HG03558 (cell line): ENCODE measurements around the gene GMPPB.
"Not testable (repeated sequence)": the region's sequence is repeated elsewhere in the genome, so short reads cannot be mapped to it uniquely, and the experiment has no call there.

ENCODE experiments used
- ATAC-seq: cut with Tn5 transposase; IDR thresholded peaks from one replicate; pipeline ENCODE4 v1.9.1; 2021; ENCODE audit warnings: moderate number of reproducible peaks; ENCODE audit not compliant: unreplicated experiment; ENCODE audit errors: extremely low read depth

GMPPB gene

DNA sequence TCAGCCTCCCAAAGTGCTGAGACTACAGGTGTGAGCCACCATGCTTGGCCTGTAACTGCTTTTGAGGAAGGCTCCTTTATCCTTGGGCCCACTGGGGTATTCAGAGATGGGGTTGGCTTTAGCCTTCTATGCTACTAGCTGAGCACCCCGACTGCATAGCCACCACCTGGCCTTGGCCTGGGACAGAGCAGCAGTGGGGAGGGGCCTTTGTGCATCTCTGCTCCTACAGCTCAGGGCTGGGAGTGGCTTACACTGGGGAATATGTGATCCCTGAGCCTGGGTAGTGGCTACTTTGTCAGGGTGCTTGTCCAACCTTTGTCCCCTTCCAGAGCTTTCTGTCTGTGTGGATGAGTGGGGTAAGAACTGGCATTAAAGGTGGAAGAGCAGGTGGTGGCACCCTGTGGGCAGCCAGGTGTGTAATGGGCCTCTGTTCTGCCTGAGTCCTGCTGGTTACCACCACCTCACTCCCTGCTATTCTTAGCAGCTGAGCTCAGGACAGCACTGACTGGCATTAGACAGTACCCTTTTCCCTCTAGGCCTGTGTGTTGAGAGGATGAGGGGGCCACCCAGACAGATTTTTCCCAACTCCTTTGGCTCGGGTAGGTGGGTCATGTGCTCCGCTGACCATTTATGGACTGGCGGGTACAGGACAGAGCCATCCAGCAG is 28.3 kb downstream of the GMPPB start:
- ATAC-seq: not testable (repeated sequence)

DNA sequence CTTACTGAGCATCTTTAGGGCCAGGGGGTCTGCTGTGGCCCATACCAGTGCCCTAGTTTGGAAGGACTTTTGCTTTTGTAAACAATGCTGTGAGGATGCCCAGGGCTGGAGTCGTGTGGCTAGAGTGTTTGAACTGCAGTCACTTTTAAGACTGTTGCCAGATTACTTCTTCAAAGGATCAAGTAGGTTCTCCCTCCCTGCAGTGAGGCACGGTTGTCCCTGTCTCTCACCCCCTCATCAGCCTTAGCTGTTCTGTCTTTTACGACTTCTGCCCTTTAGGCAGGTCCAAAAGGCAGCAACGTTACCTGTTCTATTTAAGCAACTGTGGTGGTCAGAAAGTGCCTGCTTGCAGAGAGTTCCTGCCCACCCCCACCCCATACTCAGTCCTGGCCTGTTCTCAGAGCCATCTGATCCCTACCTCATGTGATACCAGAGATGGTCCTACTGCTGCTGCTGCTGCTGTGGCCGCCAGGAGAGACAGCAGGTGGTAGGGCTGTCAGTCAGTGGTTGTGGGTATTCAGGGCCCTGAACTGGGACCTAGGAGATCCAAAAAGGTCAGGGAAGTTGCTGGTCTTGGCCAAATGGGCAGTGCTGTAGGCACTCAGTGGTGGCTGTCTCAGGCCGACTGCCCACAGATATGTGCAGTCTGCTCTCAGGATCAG is 29.2 kb downstream of the GMPPB start:
- ATAC-seq: not testable (repeated sequence)

DNA sequence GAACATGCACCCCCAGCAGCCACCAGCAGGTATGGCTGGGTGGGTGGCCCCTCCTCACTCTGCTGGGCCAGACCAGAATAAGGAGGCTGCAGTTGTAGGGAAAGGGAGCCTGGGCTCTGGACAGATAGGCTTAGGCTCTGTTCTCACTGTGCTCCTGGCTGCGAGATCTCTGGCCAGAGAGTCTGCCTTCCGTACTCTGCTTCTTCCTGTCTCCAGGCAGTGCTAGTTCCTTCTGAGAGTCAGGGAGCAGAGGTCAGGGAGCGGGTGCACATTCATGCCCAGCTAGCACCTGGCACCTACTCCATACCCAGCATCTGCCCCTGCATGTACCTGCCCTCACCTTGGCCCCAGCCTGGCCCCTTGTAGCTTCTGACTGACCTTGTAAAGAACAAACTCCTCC is 32.3 kb downstream of the GMPPB start:
- not testable (repeated sequence) for ATAC-seq

DNA sequence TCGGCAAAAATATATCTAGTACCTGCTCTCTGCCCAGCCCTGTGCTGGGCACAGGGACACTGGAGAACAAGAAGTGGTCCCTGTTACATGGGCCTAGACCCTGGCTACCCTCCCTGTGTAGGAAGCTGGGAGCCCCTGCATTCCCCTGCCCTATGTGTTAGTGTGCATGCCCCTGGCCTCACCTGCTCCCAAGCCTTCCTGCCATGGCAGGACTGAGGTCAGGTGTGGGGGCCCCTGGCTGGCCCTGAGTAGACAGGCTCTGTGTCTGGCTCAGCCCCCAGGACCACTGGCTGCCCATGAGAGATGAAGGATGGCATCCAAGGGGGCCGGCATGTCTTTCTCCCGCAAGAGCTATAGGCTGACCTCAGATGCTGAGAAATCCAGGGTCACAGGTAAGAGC is 32.9 kb downstream of the GMPPB start:
- not testable (repeated sequence) for ATAC-seq

DNA sequence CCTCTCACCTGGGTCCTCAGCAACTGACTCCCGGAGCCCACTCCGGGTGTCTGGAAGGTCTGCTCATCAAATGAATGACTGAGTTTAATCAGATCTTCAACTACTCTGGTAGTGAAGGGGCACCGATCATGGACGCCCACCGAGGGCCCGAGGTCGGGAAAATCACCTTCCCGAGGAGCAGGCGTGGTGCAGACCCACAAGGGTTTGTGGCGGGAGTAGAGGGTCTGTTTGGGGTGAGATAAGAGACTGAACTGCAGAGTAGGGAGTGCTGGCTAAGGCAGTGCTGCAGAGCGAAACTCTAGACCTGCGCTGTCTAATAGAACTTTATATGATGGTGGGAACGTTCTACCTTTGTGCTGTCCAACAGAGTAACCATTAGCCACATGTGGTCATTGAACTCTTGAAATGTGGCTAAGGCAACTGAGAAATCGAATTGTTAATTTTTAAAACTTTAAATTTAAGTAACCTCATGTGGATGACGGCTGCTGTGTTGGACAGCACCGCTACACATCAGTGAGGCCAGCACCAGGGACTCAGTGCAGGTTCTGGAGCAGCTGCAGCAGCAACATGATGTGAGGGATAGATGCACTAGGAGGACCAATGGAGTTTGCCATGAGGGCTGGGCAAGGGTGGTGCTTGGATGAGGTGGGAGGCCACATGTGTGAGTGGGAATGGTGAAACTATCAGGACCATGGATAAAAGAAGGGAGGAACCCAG is 33.7 kb downstream of the GMPPB start:
- ATAC-seq: not testable (repeated sequence)

DNA sequence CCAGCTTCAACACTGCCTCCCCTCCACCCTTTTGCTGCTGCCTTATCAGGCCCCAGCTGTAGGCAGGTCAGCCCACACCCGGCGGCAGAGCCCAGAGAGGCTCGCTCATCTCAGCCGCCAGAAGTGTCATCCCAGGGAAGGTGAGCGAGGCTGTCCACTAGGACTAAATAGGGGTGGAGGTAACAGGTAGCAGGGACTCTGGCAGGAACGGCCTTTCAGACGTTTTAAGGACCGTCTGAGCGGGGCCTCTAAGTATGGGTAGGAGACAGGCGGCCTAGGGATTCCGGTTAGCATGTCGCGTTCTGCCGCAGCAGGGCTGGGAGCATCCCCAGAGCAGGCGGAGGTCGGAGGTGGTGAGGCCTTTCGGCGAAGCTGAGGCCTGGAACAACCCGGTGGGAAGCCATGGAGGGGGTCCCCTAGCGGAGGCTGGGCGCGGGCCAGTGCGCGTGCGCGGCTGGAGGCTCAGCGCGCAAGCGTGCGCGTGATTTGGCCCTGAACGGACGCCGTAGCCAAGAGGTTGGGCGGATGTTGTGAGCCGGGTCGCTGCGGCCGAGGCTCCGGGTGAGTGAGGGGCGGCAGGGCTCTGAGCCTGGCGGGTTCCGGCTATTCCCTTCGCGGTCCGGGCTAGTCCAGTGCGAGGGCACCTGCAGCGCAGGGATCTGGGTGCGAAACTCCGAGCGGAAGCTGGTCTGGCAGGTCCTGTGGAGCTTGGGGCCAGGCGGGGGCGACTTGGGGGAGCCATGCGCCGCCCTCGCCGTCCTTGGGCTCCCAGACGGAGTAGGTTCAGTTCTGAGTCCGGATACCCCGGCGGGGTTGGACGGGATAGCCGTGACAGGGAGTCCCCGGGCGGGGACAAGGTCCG is 34.5 kb downstream of the GMPPB start, which contains the start of the genes MST1 and RNF123:
Gene MST1, minus strand, starts transcription at position 429 of the 862 bp plus-strand sequence. CDS start 783 bp downstream, outside the sequence.
Gene RNF123, plus strand, starts transcription at position 512 of the 862 bp plus-strand sequence. CDS start 1,609 bp downstream, outside the sequence.
- no peak for ATAC-seq

DNA sequence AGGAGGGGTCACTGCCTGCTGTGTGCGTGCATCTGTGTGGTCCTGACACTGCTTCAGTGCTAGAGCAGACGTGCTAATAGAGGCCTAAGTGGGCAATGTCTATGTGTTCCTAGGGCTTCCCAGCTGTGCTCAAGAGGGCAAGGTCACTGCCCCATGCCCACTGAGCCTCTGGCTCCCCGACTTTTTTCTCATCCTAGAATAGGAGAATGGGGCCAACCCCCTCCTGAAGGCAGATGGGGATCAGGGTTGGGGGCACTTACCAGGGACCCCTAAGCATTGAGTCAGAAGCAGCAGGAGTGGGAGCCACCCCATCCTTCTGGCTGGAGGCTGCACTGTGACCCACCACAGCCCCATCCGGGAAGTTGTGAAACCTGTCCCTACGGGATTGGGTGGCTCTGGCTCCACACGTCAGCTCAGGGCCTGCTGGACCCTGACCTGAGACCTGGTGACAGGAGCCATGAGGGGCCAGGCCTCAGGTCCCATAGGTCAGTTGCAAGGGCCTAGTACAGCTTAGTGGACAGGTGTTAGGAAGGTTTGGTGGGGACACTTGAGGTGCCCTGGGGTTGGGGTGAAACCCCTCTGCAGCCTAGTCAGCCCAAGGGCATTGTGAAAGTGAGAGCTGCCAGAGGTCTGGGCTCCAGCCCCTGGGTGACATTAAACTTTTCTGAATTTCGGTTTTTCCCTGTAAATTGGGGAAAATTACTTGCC is 35.3 kb downstream of the GMPPB start:
- ATAC-seq: not testable (repeated sequence)

DNA sequence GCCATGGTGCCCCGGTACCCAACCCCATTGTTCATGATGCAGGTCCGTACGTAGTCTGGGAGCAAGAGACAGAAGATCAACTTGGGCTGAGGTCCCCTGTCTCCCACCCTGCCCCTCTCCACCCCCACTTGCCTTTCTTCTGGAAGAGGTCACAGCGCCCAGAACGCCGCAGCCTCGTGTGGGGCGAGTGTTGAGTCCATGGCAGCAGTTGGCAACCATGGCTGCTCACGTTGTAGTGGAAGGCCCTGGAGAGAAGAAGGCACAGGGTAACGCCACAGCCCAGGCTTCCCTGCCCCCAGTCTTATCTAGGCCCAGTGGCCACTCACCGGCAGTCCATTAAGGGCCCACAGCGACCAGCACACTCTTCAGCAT is 36.3 kb downstream of the GMPPB start:
- ATAC-seq: not testable (repeated sequence)

DNA sequence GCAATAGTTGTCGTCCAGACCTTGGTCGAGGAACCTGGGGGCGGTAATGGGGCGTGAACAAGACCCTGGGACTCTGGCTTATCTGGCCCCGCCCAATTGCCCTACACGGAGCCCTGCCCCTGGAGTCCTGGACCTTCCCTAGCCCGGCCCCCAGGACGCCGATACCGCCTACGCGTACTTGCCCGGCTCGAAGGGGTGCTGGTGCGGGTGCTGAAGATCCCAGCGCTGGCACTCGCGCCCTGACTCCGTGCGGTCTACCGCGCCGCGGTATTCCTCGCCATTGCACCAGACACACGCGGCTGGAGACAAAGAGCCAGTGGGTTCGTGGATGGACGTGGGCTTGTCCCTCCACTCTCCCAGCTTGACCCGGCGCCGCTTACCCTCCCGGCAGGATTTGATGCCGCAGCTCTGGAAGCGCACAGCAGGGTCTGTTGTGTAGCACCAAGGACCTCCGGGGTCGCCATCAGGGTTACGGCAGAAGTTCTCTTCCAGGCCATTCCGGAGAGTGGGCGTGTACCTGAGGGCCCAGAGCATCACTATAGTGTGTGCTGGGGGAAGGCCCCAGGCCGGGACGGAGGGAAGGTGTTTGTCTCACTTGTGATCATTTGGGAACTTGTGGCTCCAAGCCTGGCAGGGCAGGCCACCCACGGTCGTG is 36.9 kb downstream of the GMPPB start:
- ATAC-seq: not testable (repeated sequence)

DNA sequence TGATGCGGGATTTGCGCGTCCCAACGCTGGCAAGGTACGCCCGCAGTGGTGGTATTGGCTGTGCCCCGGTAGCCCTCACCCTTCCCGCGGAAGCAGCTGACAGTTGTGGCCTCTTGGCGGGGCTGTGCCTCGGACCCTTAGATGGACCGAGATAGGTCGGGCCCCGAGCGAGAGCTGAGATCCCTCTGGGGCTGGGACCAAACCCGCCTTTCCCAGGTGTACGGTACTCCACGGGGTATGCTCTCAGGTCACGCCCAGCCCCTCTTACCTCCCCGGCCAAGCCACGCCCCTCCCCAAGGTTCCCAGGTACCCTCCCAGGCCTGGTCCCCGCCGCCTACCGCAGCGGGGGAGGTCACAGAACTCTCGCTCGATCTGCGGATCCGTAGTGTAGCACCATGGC is 37.4 kb downstream of the GMPPB start:
- ATAC-seq: not testable (repeated sequence)

DNA sequence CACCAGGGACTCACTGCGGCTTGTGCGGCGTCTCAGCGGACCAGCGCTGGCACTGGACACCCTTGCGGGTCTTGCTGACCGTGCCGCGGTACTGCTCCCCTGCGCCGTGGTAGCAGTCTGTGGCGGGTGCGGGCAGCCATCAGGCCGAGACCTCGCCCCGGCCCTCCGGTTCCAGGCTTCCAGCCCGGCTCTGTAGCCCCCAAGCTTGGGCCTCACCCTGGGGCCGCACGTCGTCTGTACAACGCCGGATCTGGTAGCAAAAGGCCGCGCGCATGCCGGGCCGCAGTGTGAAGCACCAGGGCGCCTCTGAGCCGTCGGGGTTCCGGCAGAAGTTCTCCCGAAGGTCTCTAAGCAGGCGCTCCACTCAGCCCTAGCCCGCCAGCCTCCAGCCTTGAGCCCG is 37.9 kb downstream of the GMPPB start:
- not testable (repeated sequence) for ATAC-seq

DNA sequence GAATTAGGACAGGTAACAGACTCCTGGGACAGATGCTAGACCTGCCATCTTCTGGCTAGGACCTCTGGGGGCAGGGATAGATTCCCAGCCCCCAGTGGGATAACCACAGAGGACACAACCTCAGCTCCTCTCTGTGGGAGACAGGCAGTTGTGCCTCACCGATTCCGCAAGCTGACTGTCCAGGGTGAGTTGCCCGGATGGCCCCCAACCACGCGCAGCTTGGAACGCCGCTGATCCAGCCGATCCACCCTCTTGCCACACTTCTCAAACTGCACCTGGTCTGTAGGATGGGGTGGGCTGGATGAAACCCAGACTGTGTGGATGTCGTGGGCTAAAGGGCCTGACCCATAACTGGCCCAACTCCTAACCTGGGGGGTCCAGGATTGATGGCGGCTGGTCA is 38.6 kb downstream of the GMPPB start:
- not testable (repeated sequence) for ATAC-seq

DNA sequence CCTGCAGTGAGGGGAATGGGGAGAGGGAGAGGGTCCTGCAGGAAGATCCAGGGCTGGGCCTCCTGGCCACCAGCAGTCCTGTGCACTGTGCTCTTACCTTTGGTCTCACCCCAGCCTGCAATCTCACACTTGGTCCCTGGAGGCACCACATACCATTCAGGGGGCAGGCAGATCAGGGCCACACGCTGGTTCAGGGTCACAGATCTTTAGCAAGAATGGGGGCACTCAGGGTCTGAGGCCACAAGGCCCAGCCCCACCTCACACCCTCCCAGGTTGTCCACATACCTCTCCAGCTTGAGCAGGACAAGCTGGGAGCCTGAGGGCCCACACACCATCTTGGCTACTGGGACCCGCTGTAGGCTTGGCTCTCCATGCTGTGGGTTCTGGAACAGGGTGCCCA is 39.3 kb downstream of the GMPPB start:
- not testable (repeated sequence) for ATAC-seq

DNA sequence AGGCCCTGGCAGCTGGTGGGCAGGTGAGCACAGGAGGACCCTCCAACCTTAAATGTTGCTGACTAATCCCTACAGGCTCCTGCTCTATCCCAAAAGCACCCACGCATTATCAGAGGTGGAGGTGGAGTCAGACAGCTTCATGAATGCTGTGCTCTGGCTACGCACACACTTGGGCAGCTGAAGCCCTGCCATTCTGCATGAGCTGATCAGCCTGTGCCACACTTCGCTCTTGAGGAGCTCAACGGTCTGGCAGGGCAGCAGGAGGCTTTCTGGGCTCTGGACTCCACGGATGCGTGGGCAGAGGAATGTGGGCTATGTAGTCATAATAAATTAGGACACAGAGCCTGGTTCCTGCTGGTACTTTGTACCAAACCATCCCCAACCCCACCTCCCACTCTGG is 40.6 kb downstream of the GMPPB start:
- no peak for ATAC-seq

DNA sequence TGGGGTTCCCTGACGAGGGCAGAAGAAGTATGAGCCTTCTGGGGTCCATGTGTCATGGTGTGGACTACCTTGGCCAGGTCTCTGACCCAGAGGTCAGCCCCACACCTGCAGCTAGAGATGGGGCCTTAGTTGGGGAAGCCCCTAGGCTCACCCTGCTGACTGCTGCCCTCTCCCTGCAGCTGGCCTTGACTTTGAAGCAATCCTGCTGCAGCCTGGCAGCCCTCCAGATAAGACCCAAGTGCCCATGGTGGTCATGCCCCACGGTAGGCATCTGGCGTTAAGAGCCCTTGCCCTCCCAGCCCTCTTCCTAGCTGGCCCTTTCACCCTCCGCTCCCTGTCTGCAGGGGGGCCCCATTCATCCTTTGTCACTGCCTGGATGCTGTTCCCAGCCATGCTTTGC is 42.2 kb downstream of the GMPPB start:
- no peak for ATAC-seq

DNA sequence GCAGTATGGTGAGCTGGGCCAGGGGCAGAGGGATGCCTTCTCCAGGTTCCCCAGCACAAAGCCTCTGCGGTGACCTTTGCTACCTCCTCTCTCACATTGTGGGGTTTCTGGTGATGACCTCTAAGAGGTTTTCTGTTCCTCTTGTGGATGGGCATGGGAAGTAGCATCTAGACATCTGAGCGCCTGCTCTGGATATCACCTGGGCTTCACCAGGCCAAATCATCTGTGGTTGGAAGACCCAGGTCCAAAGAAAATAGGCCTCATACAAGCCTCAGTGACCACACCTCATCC is 42.6 kb downstream of the GMPPB start:
- no peak for ATAC-seq

DNA sequence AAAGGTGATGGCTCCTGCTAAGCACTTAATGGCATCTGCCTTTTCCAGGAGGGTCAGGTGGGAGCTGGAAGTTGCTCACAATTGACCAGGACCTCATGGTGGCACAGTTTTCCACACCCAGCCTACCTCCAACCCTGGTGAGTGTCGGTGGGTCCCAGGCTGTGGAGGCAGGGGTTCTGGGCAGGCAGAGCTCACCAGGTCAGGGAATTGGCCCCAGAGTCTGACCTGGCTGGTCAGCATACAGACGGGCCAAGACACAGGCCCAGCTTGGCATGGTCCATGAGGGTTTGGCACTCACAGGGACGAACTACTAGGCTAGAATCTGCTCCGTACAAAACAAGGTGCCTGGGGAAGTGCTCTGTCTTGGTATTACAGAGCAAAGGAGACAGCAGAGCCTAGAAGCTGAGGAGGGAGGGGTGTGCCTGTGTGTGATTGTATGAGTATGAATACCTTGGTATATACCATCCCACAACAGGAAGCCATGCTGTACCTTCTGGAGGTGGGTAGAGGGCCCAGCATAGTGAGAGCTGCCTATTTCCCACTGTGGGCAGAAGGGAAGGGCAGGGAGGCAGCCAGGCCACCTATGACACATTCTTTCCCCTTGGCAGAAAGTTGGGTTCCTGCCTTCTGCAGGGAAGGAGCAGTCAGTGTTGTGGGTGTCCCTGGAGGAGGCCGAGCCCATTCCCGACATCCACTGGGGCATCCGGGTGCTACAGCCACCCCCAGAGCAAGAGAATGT is 43.1 kb downstream of the GMPPB start:
- ATAC-seq: no peak

DNA sequence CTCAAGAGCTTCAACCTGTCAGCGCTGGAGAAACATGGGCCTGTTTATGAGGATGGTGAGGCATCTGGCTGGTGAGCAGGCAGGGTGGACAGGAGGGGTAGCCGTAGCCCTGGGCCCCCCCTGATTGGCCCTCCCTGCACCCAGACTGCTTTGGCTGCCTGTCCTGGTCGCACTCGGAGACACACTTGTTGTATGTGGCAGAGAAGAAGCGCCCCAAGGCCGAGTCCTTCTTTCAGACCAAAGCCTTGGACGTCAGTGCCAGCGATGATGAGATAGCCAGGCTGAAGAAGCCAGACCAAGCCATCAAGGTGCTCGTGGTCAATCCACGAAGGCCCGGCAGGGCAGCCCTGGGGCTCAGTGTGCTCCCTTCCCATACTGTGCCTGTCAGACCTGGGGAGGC is 47.8 kb downstream of the GMPPB start:
- ATAC-seq: no peak
